Endothelial cell of umbilical vein (primary cell): ENCODE measurements around the gene ELP4.

Experiments
- JUN ChIP-seq: IDR thresholded peaks from 2 replicates; pipeline ENCODE4 v1.6.1; 2011; ENCODE audit warnings: borderline replicate concordance, low read depth; ENCODE audit not compliant: insufficient read length, insufficient read depth
- POLR2AphosphoS5 ChIP-seq: IDR thresholded peaks from 2 replicates; pipeline ENCODE4 v1.6.1; 2012; ENCODE audit warnings: low read depth, mild to moderate bottlenecking, control low read depth, low read length, moderate library complexity; ENCODE audit not compliant: insufficient read depth
- TF ChIP-seq, protein P1 (sequence below), 2 donors: IDR thresholded peaks; 1 replicate in 1 of 2; 2 replicates in 1 of 2; pipeline ENCODE4 v1.5.1; 2011; ENCODE audit warnings: low read length in 2 of 2, mild to moderate bottlenecking in 2 of 2, moderate library complexity in 2 of 2, control low read depth in 1 of 2, inconsistent platforms in 1 of 2, low read depth in 1 of 2; ENCODE audit not compliant: insufficient read depth in 1 of 2; ENCODE audit errors: extremely low read depth in 1 of 2

DNA sequence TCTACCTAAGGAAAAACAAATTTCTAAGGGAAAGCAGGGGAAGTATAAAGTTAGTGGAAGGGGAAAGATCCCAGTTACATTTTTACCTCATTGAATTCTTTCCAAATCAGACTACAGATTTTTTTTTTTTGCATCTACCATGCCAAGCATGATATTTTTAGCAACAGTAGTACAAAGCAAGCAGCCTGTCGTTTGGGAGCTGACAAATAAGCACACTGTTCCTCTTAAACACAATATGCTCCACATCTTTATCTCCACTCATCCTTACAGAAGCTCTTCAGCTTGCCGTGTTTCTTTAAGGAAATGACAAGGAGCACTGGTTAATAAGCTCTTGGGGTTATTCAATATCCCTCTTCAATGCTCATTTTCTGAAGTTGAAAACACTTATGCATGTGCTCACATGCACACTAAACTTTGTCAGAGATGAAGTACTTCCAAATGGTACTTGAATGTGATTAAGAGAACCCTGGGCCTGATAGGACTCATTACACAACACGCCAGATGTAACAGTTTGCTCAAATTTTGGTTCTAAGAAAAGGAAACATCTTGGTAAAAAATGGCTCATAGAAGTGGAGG, 247.8 kb downstream of the ELP4 start:
- TF ChIP-seq JUN (no peak), POLR2AphosphoS5 (no peak)
- TF ChIP-seq, protein P1, sequence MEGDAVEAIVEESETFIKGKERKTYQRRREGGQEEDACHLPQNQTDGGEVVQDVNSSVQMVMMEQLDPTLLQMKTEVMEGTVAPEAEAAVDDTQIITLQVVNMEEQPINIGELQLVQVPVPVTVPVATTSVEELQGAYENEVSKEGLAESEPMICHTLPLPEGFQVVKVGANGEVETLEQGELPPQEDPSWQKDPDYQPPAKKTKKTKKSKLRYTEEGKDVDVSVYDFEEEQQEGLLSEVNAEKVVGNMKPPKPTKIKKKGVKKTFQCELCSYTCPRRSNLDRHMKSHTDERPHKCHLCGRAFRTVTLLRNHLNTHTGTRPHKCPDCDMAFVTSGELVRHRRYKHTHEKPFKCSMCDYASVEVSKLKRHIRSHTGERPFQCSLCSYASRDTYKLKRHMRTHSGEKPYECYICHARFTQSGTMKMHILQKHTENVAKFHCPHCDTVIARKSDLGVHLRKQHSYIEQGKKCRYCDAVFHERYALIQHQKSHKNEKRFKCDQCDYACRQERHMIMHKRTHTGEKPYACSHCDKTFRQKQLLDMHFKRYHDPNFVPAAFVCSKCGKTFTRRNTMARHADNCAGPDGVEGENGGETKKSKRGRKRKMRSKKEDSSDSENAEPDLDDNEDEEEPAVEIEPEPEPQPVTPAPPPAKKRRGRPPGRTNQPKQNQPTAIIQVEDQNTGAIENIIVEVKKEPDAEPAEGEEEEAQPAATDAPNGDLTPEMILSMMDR (IDR thresholded peaks at IDR 0.05; ENCODE audit: extremely low read depth in 1 of 2, insufficient read depth in 1 of 2, low read depth in 1 of 2, low read length in 2 of 2) = no peak
